K562 (cell line): ENCODE measurements around the gene EML3. TPM values are rescaled to one million over a fixed set of nuclear protein-coding genes. Genes with fewer than 3 reads are reported as not detected.
"Not testable (repeated sequence)": the region's sequence is repeated elsewhere in the genome, so short reads cannot be mapped to it uniquely, and the experiment has no call there.

Source experiments
- ATAC-seq: fragments of 200-7000 bp; cut with Tn5 transposase; 3 replicates; pipeline ENCODE4 v1.9.1; 2020; ENCODE audit warnings: moderate library complexity
- BruUV-seq: library from RNA; stranded (reverse); fragments of 400-500 nt; replicated peaks from 2 replicates; lab custom pipeline; 2021; lab: Mats Ljungman, UMichigan
- CTCF ChIA-PET: fragments of 300-600 bp; formaldehyde crosslinking; extraction: SDS; loops from one replicate; lab custom pipeline; 2021; ENCODE audit warnings: low intra/inter-chr PET ratio; lab: Yijun Ruan, JAX
- POLR2A ChIA-PET: fragments of 300-600, 350-650 bp; sonication (Branson Sonifier 250); formaldehyde crosslinking; extraction: SDS; loops from one replicate; lab custom pipeline; 2021; ENCODE audit warnings: antibody characterized with exemption, inconsistent platforms; lab: Yijun Ruan, JAX
- DNase-seq, 4 experiments: peaks; one replicate each; pipeline versions ENCODE4 v3.0.0 to v3.0.0-alpha.2; 2011 to 2018; ENCODE audit warnings: low spot score in 3 of 4, mixed read lengths in 3 of 4; ENCODE audit errors: extremely low read depth in 1 of 4
- FAIRE-seq: peaks from 2 replicates; lab custom pipeline; 2011; peaks lifted over from hg19 to GRCh38; lab: Jason Lieb, UNC
- H2AFZ ChIP-seq: 2 replicates; pipeline ENCODE4 v1.6.0; 2011; ENCODE audit warnings: low read depth, low read length, control low read depth, inconsistent platforms
- H3K27ac ChIP-seq: fragments of 200-600 bp; 3 replicates; pipeline ENCODE4 v1.8.0; 2011; ENCODE audit warnings: low read depth, mild to moderate bottlenecking, control low read depth, inconsistent platforms, low read length, moderate library complexity, mixed read lengths; ENCODE audit errors: extremely low read depth
- H3K27me3 ChIP-seq, 2 experiments: fragments of 300-600 bp in 1 of 2; 2 replicates in 1 of 2; 3 replicates in 1 of 2; pipeline versions ENCODE4 v1.6.0 to v1.8.0; 2011; ENCODE audit warnings: inconsistent platforms in 2 of 2, low read length in 2 of 2, mild to moderate bottlenecking in 1 of 2, mixed read lengths in 1 of 2, moderate library complexity in 1 of 2; ENCODE audit not compliant: control insufficient read depth in 2 of 2, insufficient read depth in 2 of 2
- H3K36me3 ChIP-seq: fragments of 300-600 bp; 3 replicates; pipeline ENCODE4 v1.8.0; 2011; ENCODE audit warnings: mild to moderate bottlenecking, low read length, inconsistent platforms; ENCODE audit not compliant: control insufficient read depth, insufficient read depth
- H3K4me1 ChIP-seq, 2 experiments: fragments of 200-600 bp in 1 of 2; replicated peaks in 1 of 2; 2 replicates in 1 of 2; 3 replicates in 1 of 2; pipeline versions ENCODE4 v1.5.1 to v1.8.0; 2011; ENCODE audit warnings: inconsistent platforms in 2 of 2, low read length in 2 of 2, mild to moderate bottlenecking in 1 of 2, mixed read lengths in 1 of 2, moderate library complexity in 1 of 2; ENCODE audit not compliant: control insufficient read depth in 2 of 2, insufficient read depth in 2 of 2
- H3K4me2 ChIP-seq: 2 replicates; pipeline ENCODE4 v1.6.1; 2011; ENCODE audit warnings: low read length, control low read depth, inconsistent platforms, mixed read lengths; ENCODE audit not compliant: insufficient read depth
- H3K4me3 ChIP-seq: fragments of 200-600 bp; sonication (generic), shearing (Covaris generic); 2 replicates; pipeline ENCODE4 v1.5.1; 2016; ENCODE audit warnings: control low read depth, inconsistent platforms
- H3K79me2 ChIP-seq: fragments of 200-600 bp; 3 replicates; pipeline ENCODE4 v1.8.0; 2011; ENCODE audit warnings: low read length, inconsistent platforms; ENCODE audit not compliant: control insufficient read depth, insufficient read depth
- H3K9ac ChIP-seq, 2 experiments: 2 replicates each; pipeline versions ENCODE4 v1.6.0 to v1.6.1; 2011; ENCODE audit warnings: low read depth in 2 of 2, low read length in 2 of 2, control low read depth in 1 of 2, inconsistent platforms in 1 of 2, mild to moderate bottlenecking in 1 of 2, mixed read lengths in 1 of 2; ENCODE audit not compliant: insufficient read depth in 1 of 2
- H3K9me1 ChIP-seq: one replicate; pipeline ENCODE4 v1.6.0; 2011; ENCODE audit warnings: inconsistent platforms, mild to moderate bottlenecking, low read length, moderate library complexity; ENCODE audit not compliant: control insufficient read depth, insufficient read depth
- H3K9me3 ChIP-seq: replicated peaks from 2 replicates; pipeline ENCODE4 v1.5.1; 2011; ENCODE audit warnings: low read depth, low read length, inconsistent platforms; ENCODE audit not compliant: control insufficient read depth, insufficient read depth
- H4K20me1 ChIP-seq: replicated peaks from 2 replicates; pipeline ENCODE4 v1.6.1; 2011; ENCODE audit warnings: low read length, inconsistent platforms, mixed read lengths; ENCODE audit not compliant: control insufficient read depth, insufficient read depth
- NRF1 ChIP-seq, 2 experiments: fragments of 450-650 bp; IDR thresholded peaks in 1 of 2; conservative IDR thresholded peaks in 1 of 2; 2 replicates each; pipeline ENCODE4 v1.6.1; 2014; ENCODE audit warnings: mild to moderate bottlenecking in 2 of 2
- SMC3 ChIP-seq: conservative IDR thresholded peaks from 2 replicates; pipeline ENCODE4 v1.6.1; 2011; ENCODE audit warnings: low read depth, low read length, improper control_type of control experiment; ENCODE audit not compliant: insufficient read depth
- ZNF384 ChIP-seq: IDR thresholded peaks from 2 replicates; pipeline ENCODE4 v1.6.1; 2012; ENCODE audit warnings: low read depth, low read length, improper control_type of control experiment
- ZNF586 ChIP-seq: fragments of 450-650 bp; formaldehyde crosslinking; conservative IDR thresholded peaks from 2 replicates; pipeline ENCODE4 v1.4.0; 2020; ENCODE audit warnings: mild to moderate bottlenecking, moderate library complexity
- WGBS: fragments of 100-300 bp; shearing (Covaris generic); methylation state at CpG from one replicate; pipeline ENCODE4 v1.1.6; 2016; ENCODE audit warnings: low coverage, mixed read lengths; ENCODE audit not compliant: insufficient coverage; ENCODE audit errors: missing lambda C conversion rate; 5-methylcytosine and 5-hydroxymethylcytosine counted together
- in situ Hi-C: fragments of 300-500 bp; cut with MboI; formaldehyde crosslinking; loops from 4 replicates; pipeline ENCODE4 v1.15.0; 2018; ENCODE audit warnings: inconsistent platforms, mixed read lengths
- intact Hi-C: fragments of 100-400 bp; cut with micrococcal nuclease; formaldehyde crosslinking; loops from 2 replicates; pipeline ENCODE4 v1.14.2; 2022
- polyA plus RNA-seq, 8 experiments: library from polyadenylated mRNA; depleted of rRNA in 4 of 8; stranded (reverse) in 5 of 8; unstranded in 3 of 8; fragments of >200 nt; fragmentation: Nextera tagmentation in 2 of 8; fragmentation: Illumina TruSeq in 1 of 8; extraction: Ambion mirVana in 2 of 8; extraction: Trizol in 1 of 8; gene quantifications; 2 replicates each; pipeline versions ENCODE4 v1.2.1 to v1.2.3, GENCODE V29; 2011 to 2014; ENCODE audit warnings: inconsistent platforms in 1 of 8, missing spikeins in 1 of 8
- total RNA-seq, 7 experiments: library from RNA; depleted of rRNA in 6 of 7; stranded (reverse); fragments of >200 nt in 6 of 7; fragmentation: Illumina TruSeq in 2 of 7; extraction: Trizol in 2 of 7; gene quantifications; 2 replicates each; pipeline versions ENCODE4 v1.2.1 to v1.2.3, GENCODE V29; 2011 to 2021; ENCODE audit warnings: low replicate concordance in 1 of 7
- TF ChIP-seq, protein P1 (sequence below), 3 experiments: IDR thresholded peaks in 2 of 3; conservative IDR thresholded peaks in 1 of 3; 2 replicates each; pipeline ENCODE4 v1.5.1; 2011 to 2012; ENCODE audit warnings: low read length in 3 of 3, mild to moderate bottlenecking in 3 of 3, control low read depth in 2 of 3, improper control_type of control experiment in 1 of 3, inconsistent platforms in 1 of 3, low read depth in 1 of 3, mixed read lengths in 1 of 3, moderate library complexity in 1 of 3; ENCODE audit not compliant: insufficient read depth in 2 of 3
- TF ChIP-seq, protein P2 (sequence below): sonication (generic); formaldehyde crosslinking; IDR thresholded peaks from 2 replicates; pipeline ENCODE4 v1.9.0; 2022; ENCODE audit warnings: mild to moderate bottlenecking, missing genetic modification reagents

The EML3 gene
- total and polyA plus RNA-seq, 9 of the 15 experiments (the other 6 are each of a cell fraction or from before 2014, with no cell fraction given) = 0.32 to 90.5 (median 26.4) TPM

DNA sequence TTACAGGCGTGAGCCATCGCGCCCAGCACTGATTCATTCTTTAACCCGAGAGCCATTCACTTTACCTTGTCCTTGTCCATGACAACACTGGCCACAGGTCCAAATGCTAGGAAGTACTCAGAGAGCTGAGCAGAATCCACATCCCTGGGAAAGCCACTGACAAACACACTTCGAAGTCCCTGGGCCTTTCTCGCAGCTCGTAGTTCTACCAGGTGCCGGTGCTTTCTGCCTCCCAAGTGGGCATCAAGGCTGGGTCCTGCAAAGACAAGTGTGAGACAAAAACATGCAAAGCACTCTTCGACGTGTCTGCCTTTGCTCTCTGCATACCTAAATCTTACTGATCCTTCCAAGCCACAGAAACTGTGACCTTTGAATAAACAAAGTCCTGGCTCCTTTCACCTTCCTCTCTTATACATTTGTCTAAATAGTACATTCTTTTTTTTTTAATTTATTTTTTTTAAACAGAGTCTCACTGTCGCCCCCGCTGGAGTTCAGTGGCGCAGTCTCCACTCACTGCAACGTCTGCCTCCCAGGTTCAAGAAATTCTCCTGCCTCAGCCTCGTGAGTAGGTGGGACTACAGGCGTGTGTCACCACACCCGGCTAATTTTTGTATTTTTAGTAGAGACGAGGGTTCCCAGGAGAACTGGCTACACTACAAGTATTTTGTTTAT, 23.5 kb downstream of the EML3 start:
- ChIA-PET CTCF (no interaction called here), POLR2A (interaction anchor here (0.7 to 2.8 kb wide), 2 partner anchors 12 to 15 kb away, joined by 3 to 12 read pairs; partner anchors contain the start of gene EEF1G)
- H3K27ac ChIP-seq = 0 out of 3 replicates have a peak overlapping the region, but pooled peaks have one; percentile 0
- no TSS peak for BruUV-seq
- H3K9me1 ChIP-seq = no peaks in the 10 kb centered on the region
- intact Hi-C loops (no loop called here), in situ Hi-C loops (no loop called here)
- H3K27me3 ChIP-seq = no peaks in the 10 kb centered on the region
- H3K9ac ChIP-seq = peak overlapping the region in 1 of 2 experiments; percentile 41; a peak in 2 of 4 replicates
- H4K20me1 ChIP-seq = no peaks in the 10 kb centered on the region
- no peak overlapping the region for H3K4me3 ChIP-seq
- no peak for ATAC-seq
- H3K4me2 ChIP-seq = no peak overlapping the region
- peaks cover 23 to 25% of the 10 kb centered on the region in 2 experiments for H3K4me1 ChIP-seq
- peaks cover 60% of the 10 kb centered on the region for H3K36me3 ChIP-seq
- peak; percentile 15 for FAIRE-seq
- H2AFZ ChIP-seq = no peak overlapping the region
- peak in 1 of 4 experiments; percentile 61 for DNase-seq
- peaks cover 59% of the 10 kb centered on the region for H3K79me2 ChIP-seq
- TF ChIP-seq ZNF586 (CRISPR knock-in tag) (no peak), ZNF384 (peak; percentile 80), SMC3 (0 out of 2 replicates have a peak, but pooled peaks have one; percentile 8), NRF1 (conservative IDR thresholded peaks at IDR 0.05 in 1 of 2, IDR thresholded peaks at IDR 0.05 in 1 of 2) (0 out of 4 replicates have a peak, but pooled peaks of 1 of the 2 experiments have one; percentile 12)
- TF ChIP-seq, protein P1, sequence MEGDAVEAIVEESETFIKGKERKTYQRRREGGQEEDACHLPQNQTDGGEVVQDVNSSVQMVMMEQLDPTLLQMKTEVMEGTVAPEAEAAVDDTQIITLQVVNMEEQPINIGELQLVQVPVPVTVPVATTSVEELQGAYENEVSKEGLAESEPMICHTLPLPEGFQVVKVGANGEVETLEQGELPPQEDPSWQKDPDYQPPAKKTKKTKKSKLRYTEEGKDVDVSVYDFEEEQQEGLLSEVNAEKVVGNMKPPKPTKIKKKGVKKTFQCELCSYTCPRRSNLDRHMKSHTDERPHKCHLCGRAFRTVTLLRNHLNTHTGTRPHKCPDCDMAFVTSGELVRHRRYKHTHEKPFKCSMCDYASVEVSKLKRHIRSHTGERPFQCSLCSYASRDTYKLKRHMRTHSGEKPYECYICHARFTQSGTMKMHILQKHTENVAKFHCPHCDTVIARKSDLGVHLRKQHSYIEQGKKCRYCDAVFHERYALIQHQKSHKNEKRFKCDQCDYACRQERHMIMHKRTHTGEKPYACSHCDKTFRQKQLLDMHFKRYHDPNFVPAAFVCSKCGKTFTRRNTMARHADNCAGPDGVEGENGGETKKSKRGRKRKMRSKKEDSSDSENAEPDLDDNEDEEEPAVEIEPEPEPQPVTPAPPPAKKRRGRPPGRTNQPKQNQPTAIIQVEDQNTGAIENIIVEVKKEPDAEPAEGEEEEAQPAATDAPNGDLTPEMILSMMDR (IDR thresholded peaks at IDR 0.05 in 2 of 3, conservative IDR thresholded peaks at IDR 0.05 in 1 of 3; ENCODE audit: insufficient read depth in 2 of 3, low read depth in 1 of 3, low read length in 3 of 3) = peak; percentile 44 to 59 (median 46); a peak in 4 of 6 replicates
- TF ChIP-seq, protein P2, sequence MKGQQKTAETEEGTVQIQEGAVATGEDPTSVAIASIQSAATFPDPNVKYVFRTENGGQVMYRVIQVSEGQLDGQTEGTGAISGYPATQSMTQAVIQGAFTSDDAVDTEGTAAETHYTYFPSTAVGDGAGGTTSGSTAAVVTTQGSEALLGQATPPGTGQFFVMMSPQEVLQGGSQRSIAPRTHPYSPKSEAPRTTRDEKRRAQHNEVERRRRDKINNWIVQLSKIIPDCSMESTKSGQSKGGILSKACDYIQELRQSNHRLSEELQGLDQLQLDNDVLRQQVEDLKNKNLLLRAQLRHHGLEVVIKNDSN (CRISPR knock-in tag) = 0 out of 2 replicates have a peak, but pooled peaks have one; percentile 29
- no peaks in the 10 kb centered on the region for H3K9me3 ChIP-seq
- WGBS = 64% methylated on average over 18 of the region's 18 CpGs

DNA sequence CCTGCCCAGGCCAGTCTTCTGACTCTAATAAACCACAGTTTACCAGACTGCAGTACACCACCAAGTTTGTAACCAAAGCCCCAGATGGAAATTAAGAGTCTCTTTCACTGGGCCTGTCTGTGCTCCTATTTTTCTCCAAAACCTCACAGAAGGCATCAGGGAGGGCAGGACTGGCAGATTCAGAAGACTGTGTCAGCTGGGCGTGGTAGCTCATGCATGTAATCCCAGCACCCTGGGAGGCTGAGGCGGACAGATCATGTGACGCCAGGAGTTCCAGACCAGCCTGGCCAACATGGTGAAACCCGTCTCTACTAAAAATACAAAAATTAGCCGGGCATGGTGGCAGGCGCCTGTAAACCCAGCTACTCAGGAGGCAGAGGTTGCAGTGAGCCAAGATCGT, 27.2 kb downstream of the EML3 start:
- ATAC-seq, intact Hi-C loops, in situ Hi-C loops, H3K4me2 ChIP-seq, H4K20me1 ChIP-seq, H3K9me3 ChIP-seq, H2AFZ ChIP-seq, H3K4me3 ChIP-seq, FAIRE-seq, H3K27me3 ChIP-seq, H3K9me1 ChIP-seq, CTCF ChIA-PET, BruUV-seq, H3K9ac ChIP-seq, H3K27ac ChIP-seq, DNase-seq: not testable (repeated sequence)
- 93% methylated on average over 7 of the region's 7 CpGs for WGBS
- Histone ChIP-seq H3K4me1 (peaks cover 7 to 12% of the 10 kb centered on the region in 2 experiments; a peak in 4 of 5 replicates), H3K79me2 (peaks cover 35% of the 10 kb centered on the region), H3K36me3 (peaks cover 67% of the 10 kb centered on the region)
- POLR2A ChIA-PET = interaction anchor here (1.1 to 4.6 kb wide), 2 partner anchors 11 to 19 kb away, joined by 6 to 33 read pairs; partner anchors contain the start of gene EEF1G
